ENCODE results near the gene CNIH1. TPM values are rescaled to one million over a fixed set of nuclear protein-coding genes. Genes with fewer than 3 reads are reported as not detected.

Gene CNIH1
- total RNA-seq, 1 experiment from 2014 or later = 149 TPM

- peaks cover 7 to 8% of the 10 kb centered on the region in 2 experiments; a peak in 3 of 4 replicates for H3K36me3 ChIP-seq (ENCODE audit: control insufficient read depth in 1 of 2, insufficient read depth in 2 of 2, low read length in 2 of 2)
- no peak for DNase-seq (ENCODE audit: low read depth, low spot score)
- H3K4me3 ChIP-seq (replicated peaks in 1 of 2; ENCODE audit: low read depth in 1 of 2, low read length in 2 of 2) = no peak overlapping the region
- no peak for ATAC-seq
- H3K79me2 ChIP-seq (ENCODE audit: insufficient read depth, low read length) = peaks cover 69% of the 10 kb centered on the region
- CTCF ChIA-PET = no interaction called here
- no peaks in the 10 kb centered on the region for H3K9me2 ChIP-seq (ENCODE audit: insufficient read depth)
- H4K20me1 ChIP-seq (ENCODE audit: insufficient read depth) = 0 out of 2 replicates have a peak, but pooled peaks cover 4% of the 10 kb centered on the region
- H3K4me1 ChIP-seq (ENCODE audit: control insufficient read depth in 1 of 2, insufficient read depth in 2 of 2, low read length in 2 of 2) = peaks cover 15 to 27% of the 10 kb centered on the region in 2 experiments
- RAD21 ChIA-PET (ENCODE audit: low non-redundant PET in 1 of 2, low total read pairs in 2 of 2, uncharacterized antibody in 2 of 2, unreplicated experiment in 2 of 2) = no interaction called here
- no peak overlapping the region for H2AFZ ChIP-seq (ENCODE audit: low read depth, low read length, poor library complexity, severe bottlenecking)
- POLR2A ChIA-PET = interaction anchor here (3.6 kb wide), 1 partner anchor 23 kb away, joined by 16 read pairs; the partner anchor contains the start of gene CGRRF1
- H3K27ac ChIP-seq (ENCODE audit: low read depth, low read length) = no peak overlapping the region
- H3K9me3 ChIP-seq (ENCODE audit: control insufficient read depth in 1 of 2, insufficient read depth in 1 of 2, low read depth in 1 of 2, low read length in 2 of 2) = no peaks in the 10 kb centered on the region
- no peak overlapping the region for H3K9ac ChIP-seq (ENCODE audit: low read length)
- intact Hi-C loops (cut with micrococcal nuclease) = loop anchor here (5.0 kb wide), 1 partner anchor 286 kb away; no protein-coding TSS in a partner anchor
- H3K27me3 ChIP-seq (ENCODE audit: insufficient read depth, low read length) = no peaks in the 10 kb centered on the region
- TF ChIP-seq SP1 (IDR thresholded peaks at IDR 0.05; ENCODE audit: low read depth) (no peak), FOSL1 (IDR thresholded peaks at IDR 0.05; ENCODE audit: low read depth) (no peak)
- H3K4me2 ChIP-seq (ENCODE audit: low read length) = peak overlapping the region; percentile 87; the same call in 1 of the 2 replicates
- no TSS peak for BruUV-seq (replicated peaks)
Measured at GRCh38 chr14:54486685-54487084, 45.5 kb upstream of the CNIH1 start.

DNA sequence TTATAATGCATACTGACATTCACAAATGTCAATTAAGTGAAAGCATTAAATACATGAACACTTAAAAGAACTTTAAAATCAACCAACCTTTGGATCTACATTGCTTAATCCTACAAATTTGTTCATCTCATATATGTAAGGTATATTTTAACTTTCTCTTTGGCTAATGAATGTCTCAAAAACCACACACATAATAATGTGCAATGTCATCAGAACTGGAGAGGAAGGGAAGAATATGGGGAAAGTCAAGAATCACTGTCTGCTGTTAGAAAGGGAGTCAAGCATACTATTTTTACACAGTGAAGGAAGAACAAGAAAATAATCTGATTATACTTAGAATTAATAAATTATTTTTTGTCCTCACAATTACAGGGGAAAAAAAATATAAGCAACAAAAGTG, 42.7 kb upstream of the CNIH1 start:
- RAD21 ChIA-PET (ENCODE audit: low non-redundant PET in 1 of 2, low total read pairs in 2 of 2, uncharacterized antibody in 2 of 2, unreplicated experiment in 2 of 2) = no interaction called here
- Histone ChIP-seq H3K27ac (ENCODE audit: low read depth, low read length) (no peak overlapping the region), H3K4me2 (ENCODE audit: low read length) (no peak overlapping the region), H3K36me3 (ENCODE audit: control insufficient read depth in 1 of 2, insufficient read depth in 2 of 2, low read length in 2 of 2) (peaks cover 15 to 22% of the 10 kb centered on the region in 2 experiments; a peak in 3 of 4 replicates), H3K4me1 (ENCODE audit: control insufficient read depth in 1 of 2, insufficient read depth in 2 of 2, low read length in 2 of 2) (peaks cover 4 to 13% of the 10 kb centered on the region in 2 experiments; a peak in 3 of 4 replicates), H3K79me2 (ENCODE audit: insufficient read depth, low read length) (peaks cover 80% of the 10 kb centered on the region), H3K9me2 (ENCODE audit: insufficient read depth) (no peaks in the 10 kb centered on the region), H3K27me3 (ENCODE audit: insufficient read depth, low read length) (no peaks in the 10 kb centered on the region), H4K20me1 (ENCODE audit: insufficient read depth) (0 out of 2 replicates have a peak, but pooled peaks cover 4% of the 10 kb centered on the region), H3K9me3 (ENCODE audit: control insufficient read depth in 1 of 2, insufficient read depth in 1 of 2, low read depth in 1 of 2, low read length in 2 of 2) (no peaks in the 10 kb centered on the region), H3K4me3 (replicated peaks in 1 of 2; ENCODE audit: low read depth in 1 of 2, low read length in 2 of 2) (no peak overlapping the region), H2AFZ (ENCODE audit: low read depth, low read length, poor library complexity, severe bottlenecking) (no peak overlapping the region), H3K9ac (ENCODE audit: low read length) (no peak overlapping the region)
- no peak for DNase-seq (ENCODE audit: low read depth, low spot score)
- CTCF ChIA-PET = no interaction called here
- POLR2A ChIA-PET = no interaction called here
- intact Hi-C loops (cut with micrococcal nuclease) = no loop called here
- no peak for ATAC-seq
- BruUV-seq (replicated peaks) = no TSS peak
- no peak for TF ChIP-seq TCF7L2 (IDR thresholded peaks at IDR 0.05; ENCODE audit: borderline replicate concordance, extremely low read depth, insufficient read depth, insufficient read length)
- no peak for TF ChIP-seq CEBPB (IDR thresholded peaks at IDR 0.05; ENCODE audit: low read depth)
- TF ChIP-seq ZFX (IDR thresholded peaks at IDR 0.05) = no peak
- no peak for TF ChIP-seq SRF (IDR thresholded peaks at IDR 0.05; ENCODE audit: low read depth)
- no peak for TF ChIP-seq EZH2phosphoT487 (IDR thresholded peaks at IDR 0.05; ENCODE audit: borderline replicate concordance)
- no peak for TF ChIP-seq ELF1 (IDR thresholded peaks at IDR 0.05; ENCODE audit: borderline replicate concordance, low read depth)
- TF ChIP-seq REST (IDR thresholded peaks at IDR 0.05; ENCODE audit: low read depth) = no peak
- TF ChIP-seq JUND (IDR thresholded peaks at IDR 0.05) = no peak
- TF ChIP-seq EZH2 (IDR thresholded peaks at IDR 0.05) = no peak
- TF ChIP-seq SP1 (IDR thresholded peaks at IDR 0.05; ENCODE audit: low read depth) = no peak
- TF ChIP-seq YY1 (IDR thresholded peaks at IDR 0.05; ENCODE audit: extremely low read depth, insufficient replicate concordance, low read depth, low read length) = no peak
- TF ChIP-seq POLR2AphosphoS5 (IDR thresholded peaks at IDR 0.05; ENCODE audit: low read depth, low read length) = no peak
- TF ChIP-seq EGR1 (IDR thresholded peaks at IDR 0.05; ENCODE audit: low read depth) = no peak
- no peak for TF ChIP-seq CBX3 (IDR thresholded peaks at IDR 0.05; ENCODE audit: low read depth)
- no peak for TF ChIP-seq FOSL1 (IDR thresholded peaks at IDR 0.05; ENCODE audit: low read depth)
- no peak for TF ChIP-seq SIN3A (IDR thresholded peaks at IDR 0.05; ENCODE audit: low read depth)
